ENCODE results near the gene PPP2R3B. TPM values are rescaled to one million over a fixed set of nuclear protein-coding genes. Genes with fewer than 3 reads are reported as not detected.

PPP2R3B gene
- total RNA-seq, 6 experiments from 2014 or later, result 4.2 to 6.3 (median 5.3) TPM

DNA sequence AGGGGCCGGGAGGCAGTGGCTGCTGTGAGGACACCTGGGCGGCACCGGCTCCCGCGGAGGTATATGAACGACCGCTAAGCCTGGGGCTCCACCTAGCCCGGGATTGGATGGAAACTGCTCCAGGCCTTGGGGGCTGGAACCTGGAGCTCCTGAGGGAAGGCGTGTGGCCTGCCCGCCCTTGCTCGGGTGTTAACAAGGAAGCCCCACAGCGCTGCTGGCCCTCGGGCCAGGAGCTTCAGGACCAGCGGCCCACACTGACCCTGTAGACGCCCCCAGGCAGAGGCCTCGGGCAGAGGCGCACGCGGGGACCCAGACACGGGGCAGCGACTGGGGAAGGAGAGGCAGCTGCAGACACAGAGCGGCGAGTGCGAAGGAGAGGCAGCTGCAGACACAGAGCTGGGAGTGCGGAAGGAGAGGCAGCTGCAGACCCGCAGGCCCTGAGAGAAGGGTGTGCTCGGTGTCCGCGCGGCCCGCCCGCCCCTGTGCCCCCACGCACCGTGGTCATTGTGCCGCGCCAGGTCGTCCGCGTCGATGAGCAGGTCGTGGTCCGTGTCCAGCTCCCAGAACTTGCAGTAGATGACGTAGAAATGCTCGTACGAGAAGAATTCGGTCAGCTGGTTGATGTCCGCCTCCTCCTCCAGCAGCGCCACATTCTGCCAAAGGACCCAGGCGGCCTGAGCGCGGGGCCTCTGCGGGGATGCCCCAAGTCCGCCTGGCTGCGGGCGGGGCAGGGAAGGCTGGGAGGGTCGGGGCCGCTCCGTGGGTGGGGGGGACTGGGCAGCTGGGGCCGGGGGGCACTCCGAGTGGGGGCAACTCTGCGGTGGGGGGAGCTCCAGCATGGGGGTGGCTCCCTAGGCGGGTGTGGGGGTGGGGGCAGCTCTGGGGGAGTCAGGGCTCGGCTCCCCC is 41.4 kb downstream of the PPP2R3B start:
- Histone ChIP-seq H3K4me1 (no peaks in the 10 kb centered on the region), H3K27me3 (no peaks in the 10 kb centered on the region), H3K27ac (no peak overlapping the region), H3K4me3 (no peak overlapping the region), H3K9me3 (no peaks in the 10 kb centered on the region), H3K36me3 (no peaks in the 10 kb centered on the region)
- intact Hi-C loops (cut with DNase I), result no loop called here
- DNase-seq (peak in 2 of 3 donors; percentile 15 to 39), ATAC-seq (no peak)
- 92% methylated on average over 19 of the region's 63 CpGs for WGBS (ENCODE audit: insufficient coverage, low coverage, low lambda C conversion rate, missing lambda C conversion rate)
- TF ChIP-seq CTCF (IDR thresholded peaks at IDR 0.05), result no peak
- TF ChIP-seq POLR2A (IDR thresholded peaks at IDR 0.05), result no peak

GRCh38 chrX:344371-344901 is 42.3 kb downstream of the PPP2R3B start:
- no peak overlapping the region for H3K27ac ChIP-seq
- ATAC-seq (no peak), DNase-seq (peak in 1 of 3 donors; percentile 48)
- no peaks in the 10 kb centered on the region for H3K27me3 ChIP-seq
- intact Hi-C loops (cut with DNase I), result no loop called here
- H3K36me3 ChIP-seq, result no peaks in the 10 kb centered on the region
- 100% methylated on average over 7 of the region's 47 CpGs for WGBS (ENCODE audit: insufficient coverage, low coverage, low lambda C conversion rate, missing lambda C conversion rate)
- H3K4me3 ChIP-seq, result no peak overlapping the region
- H3K4me1 ChIP-seq, result no peaks in the 10 kb centered on the region
- TF ChIP-seq CTCF (IDR thresholded peaks at IDR 0.05), result no peak
- TF ChIP-seq POLR2A (IDR thresholded peaks at IDR 0.05), result no peak
- no peaks in the 10 kb centered on the region for H3K9me3 ChIP-seq

- intact Hi-C loops (cut with DNase I), result no loop called here
- H3K9me3 ChIP-seq, result no peaks in the 10 kb centered on the region
- DNase-seq (peak in 2 of 3 donors; percentile 11 to 35), ATAC-seq (no peak)
- H3K36me3 ChIP-seq, result no peaks in the 10 kb centered on the region
- 90% methylated on average over 4 of the region's 36 CpGs for WGBS (ENCODE audit: insufficient coverage, low coverage, low lambda C conversion rate, missing lambda C conversion rate)
- no peaks in the 10 kb centered on the region for H3K4me1 ChIP-seq
- H3K27me3 ChIP-seq, result no peaks in the 10 kb centered on the region
- no peak overlapping the region for H3K27ac ChIP-seq
- TF ChIP-seq CTCF (IDR thresholded peaks at IDR 0.05) (no peak), POLR2A (IDR thresholded peaks at IDR 0.05) (no peak)
- no peak overlapping the region for H3K4me3 ChIP-seq
These were observed 45.1 kb downstream of the PPP2R3B start for GRCh38 chrX:341541-342101.

DNA sequence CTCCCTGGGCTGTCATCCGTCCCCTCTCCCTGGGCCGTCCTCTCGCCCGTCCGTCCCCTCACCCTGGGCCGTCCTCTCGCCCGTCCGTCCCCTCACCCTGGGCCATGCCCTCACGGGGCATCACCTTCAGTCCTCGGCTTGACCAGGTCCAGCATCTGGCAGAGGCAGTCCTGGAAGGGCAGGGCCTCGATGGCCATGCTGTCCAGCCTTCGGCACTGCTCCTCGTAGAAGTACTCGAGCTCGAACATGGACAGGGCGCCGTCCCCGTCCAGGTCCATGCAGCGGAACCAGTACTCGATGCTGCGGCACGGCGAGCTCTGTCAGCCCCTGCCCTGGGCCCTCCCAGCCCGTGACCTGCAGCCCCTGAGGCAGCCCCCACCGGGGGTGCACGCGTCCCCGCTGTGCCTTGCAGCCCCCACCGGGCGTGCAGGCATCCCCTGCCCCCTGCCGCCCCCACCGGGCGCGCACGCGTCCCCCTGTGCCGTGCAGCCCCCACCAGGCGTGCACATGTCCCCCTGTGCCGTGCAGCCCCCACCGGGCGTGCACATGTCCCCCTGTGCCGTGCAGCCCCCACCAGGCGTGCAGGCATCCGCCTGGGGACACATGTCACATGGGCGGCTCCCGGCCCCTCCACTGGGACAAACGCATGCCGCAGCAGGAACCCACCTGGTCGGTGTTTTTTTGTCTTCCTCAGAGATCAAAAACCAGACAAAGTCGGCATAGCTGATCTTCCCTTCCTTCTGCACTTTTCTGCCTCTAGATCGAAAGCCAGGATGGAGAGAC is 45.9 kb downstream of the PPP2R3B start:
- TF ChIP-seq POLR2A (IDR thresholded peaks at IDR 0.05), result no peak
- no peak for TF ChIP-seq CTCF (IDR thresholded peaks at IDR 0.05)
- WGBS (ENCODE audit: insufficient coverage, low coverage, low lambda C conversion rate, missing lambda C conversion rate), result 94% methylated on average over 26 of the region's 52 CpGs
- peak in 1 of 4 donors; percentile 28 for ATAC-seq

More for the DNA sequence above, 45.9 kb downstream of the PPP2R3B start:
- Histone ChIP-seq H3K4me3 (no peak overlapping the region), H3K27ac (no peak overlapping the region), H3K4me1 (no peaks in the 10 kb centered on the region), H3K36me3 (no peaks in the 10 kb centered on the region), H3K9me3 (no peaks in the 10 kb centered on the region), H3K27me3 (no peaks in the 10 kb centered on the region)
- intact Hi-C loops (cut with DNase I), result no loop called here
- peak in 2 of 3 donors; percentile 14 to 45 for DNase-seq

Measured in right lobe of liver (tissue), 6 donors.